Panc1 (cell line): ENCODE data around the gene SNRNP70.

ENCODE experiments used
- POLR2AphosphoS5 ChIP-seq: IDR thresholded peaks from 2 replicates; pipeline ENCODE4 v1.6.1; 2012; ENCODE audit warnings: mild to moderate bottlenecking, low read depth, low read length, moderate library complexity
- SIN3A ChIP-seq: IDR thresholded peaks from 2 replicates; pipeline ENCODE4 v1.6.1; 2012; ENCODE audit warnings: low read depth, mild to moderate bottlenecking, low read length, moderate library complexity, borderline replicate concordance; ENCODE audit not compliant: insufficient read depth
- TCF7L2 ChIP-seq: IDR thresholded peaks from 2 replicates; pipeline ENCODE4 v1.6.1; 2011; ENCODE audit warnings: mild to moderate bottlenecking, low read depth, low read length, inconsistent platforms
- TF ChIP-seq, protein P1 (sequence below): fragments of 450-650 bp; IDR thresholded peaks from 2 replicates; pipeline ENCODE4 v1.5.1; 2017; ENCODE audit warnings: mild to moderate bottlenecking
- TF ChIP-seq, protein P2 (sequence below), 2 experiments: IDR thresholded peaks; 2 replicates each; pipeline ENCODE4 v1.6.1; 2011 to 2012; ENCODE audit warnings: low read depth in 2 of 2, control low read depth in 1 of 2, low read length in 1 of 2, mild to moderate bottlenecking in 1 of 2, moderate library complexity in 1 of 2; ENCODE audit not compliant: insufficient read depth in 1 of 2

DNA sequence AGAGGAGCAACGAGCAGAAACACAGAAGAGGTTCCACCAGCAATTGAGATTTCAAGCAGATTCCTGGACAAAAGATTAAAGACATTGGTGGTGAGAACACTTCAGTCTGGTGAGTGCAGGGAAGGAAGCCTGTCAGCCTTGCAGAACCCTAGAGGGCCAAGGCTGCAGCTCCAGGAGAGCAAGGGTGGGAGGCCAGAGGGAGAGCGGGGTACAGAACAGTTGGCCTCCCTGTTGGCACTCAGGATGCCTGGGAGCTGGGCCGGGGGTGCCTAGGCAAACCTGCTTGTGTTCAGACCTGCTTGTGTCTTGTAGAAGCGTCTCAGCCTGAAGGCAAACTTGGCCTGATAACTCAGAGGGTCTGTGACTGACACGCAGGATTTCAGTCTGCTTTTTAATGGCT, 23.8 kb downstream of the SNRNP70 start:
- TF ChIP-seq, protein P1, sequence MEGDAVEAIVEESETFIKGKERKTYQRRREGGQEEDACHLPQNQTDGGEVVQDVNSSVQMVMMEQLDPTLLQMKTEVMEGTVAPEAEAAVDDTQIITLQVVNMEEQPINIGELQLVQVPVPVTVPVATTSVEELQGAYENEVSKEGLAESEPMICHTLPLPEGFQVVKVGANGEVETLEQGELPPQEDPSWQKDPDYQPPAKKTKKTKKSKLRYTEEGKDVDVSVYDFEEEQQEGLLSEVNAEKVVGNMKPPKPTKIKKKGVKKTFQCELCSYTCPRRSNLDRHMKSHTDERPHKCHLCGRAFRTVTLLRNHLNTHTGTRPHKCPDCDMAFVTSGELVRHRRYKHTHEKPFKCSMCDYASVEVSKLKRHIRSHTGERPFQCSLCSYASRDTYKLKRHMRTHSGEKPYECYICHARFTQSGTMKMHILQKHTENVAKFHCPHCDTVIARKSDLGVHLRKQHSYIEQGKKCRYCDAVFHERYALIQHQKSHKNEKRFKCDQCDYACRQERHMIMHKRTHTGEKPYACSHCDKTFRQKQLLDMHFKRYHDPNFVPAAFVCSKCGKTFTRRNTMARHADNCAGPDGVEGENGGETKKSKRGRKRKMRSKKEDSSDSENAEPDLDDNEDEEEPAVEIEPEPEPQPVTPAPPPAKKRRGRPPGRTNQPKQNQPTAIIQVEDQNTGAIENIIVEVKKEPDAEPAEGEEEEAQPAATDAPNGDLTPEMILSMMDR, result no peak
- no peak for TF ChIP-seq POLR2AphosphoS5
- TF ChIP-seq, protein P2, sequence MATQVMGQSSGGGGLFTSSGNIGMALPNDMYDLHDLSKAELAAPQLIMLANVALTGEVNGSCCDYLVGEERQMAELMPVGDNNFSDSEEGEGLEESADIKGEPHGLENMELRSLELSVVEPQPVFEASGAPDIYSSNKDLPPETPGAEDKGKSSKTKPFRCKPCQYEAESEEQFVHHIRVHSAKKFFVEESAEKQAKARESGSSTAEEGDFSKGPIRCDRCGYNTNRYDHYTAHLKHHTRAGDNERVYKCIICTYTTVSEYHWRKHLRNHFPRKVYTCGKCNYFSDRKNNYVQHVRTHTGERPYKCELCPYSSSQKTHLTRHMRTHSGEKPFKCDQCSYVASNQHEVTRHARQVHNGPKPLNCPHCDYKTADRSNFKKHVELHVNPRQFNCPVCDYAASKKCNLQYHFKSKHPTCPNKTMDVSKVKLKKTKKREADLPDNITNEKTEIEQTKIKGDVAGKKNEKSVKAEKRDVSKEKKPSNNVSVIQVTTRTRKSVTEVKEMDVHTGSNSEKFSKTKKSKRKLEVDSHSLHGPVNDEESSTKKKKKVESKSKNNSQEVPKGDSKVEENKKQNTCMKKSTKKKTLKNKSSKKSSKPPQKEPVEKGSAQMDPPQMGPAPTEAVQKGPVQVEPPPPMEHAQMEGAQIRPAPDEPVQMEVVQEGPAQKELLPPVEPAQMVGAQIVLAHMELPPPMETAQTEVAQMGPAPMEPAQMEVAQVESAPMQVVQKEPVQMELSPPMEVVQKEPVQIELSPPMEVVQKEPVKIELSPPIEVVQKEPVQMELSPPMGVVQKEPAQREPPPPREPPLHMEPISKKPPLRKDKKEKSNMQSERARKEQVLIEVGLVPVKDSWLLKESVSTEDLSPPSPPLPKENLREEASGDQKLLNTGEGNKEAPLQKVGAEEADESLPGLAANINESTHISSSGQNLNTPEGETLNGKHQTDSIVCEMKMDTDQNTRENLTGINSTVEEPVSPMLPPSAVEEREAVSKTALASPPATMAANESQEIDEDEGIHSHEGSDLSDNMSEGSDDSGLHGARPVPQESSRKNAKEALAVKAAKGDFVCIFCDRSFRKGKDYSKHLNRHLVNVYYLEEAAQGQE (IDR thresholded peaks at IDR 0.05; ENCODE audit: insufficient read depth in 1 of 2, low read depth in 2 of 2, low read length in 1 of 2), result no peak
- TF ChIP-seq TCF7L2, result no peak
- TF ChIP-seq SIN3A, result no peak
